SK-N-SH treated with all-trans-retinoic acid at 6 μM for 48 hours (cell line): ENCODE measurements around the gene USP5.

Source experiments
- ATAC-seq: fragments of 200-7000 bp; cut with Tn5 transposase; 3 replicates; pipeline ENCODE4 v1.9.1; 2020; ENCODE audit warnings: mild to moderate bottlenecking, moderate library complexity
- ARNTL ChIP-seq: fragments of 450-650 bp; formaldehyde crosslinking; IDR thresholded peaks from 2 replicates; pipeline ENCODE4 v1.5.0; 2020; ENCODE audit warnings: low read depth, mild to moderate bottlenecking, moderate library complexity, borderline replicate concordance
- BACH2 ChIP-seq: fragments of 250-450 bp; sonication (Bioruptor Pico); IDR thresholded peaks from 2 replicates; pipeline ENCODE4 v1.9.0; 2021; ENCODE audit warnings: mild to moderate bottlenecking, borderline replicate concordance
- CSDC2 ChIP-seq: fragments of 250-450 bp; sonication (Bioruptor Pico); IDR thresholded peaks from 2 replicates; pipeline ENCODE4 v1.5.0; 2020; ENCODE audit warnings: mild to moderate bottlenecking, moderate library complexity
- ESRRG ChIP-seq: fragments of 250-450 bp; sonication (Bioruptor Pico); IDR thresholded peaks from 2 replicates; pipeline ENCODE4 v1.6.1; 2021; ENCODE audit warnings: mild to moderate bottlenecking
- GLIS3 ChIP-seq: fragments of 250-450 bp; sonication (Bioruptor Pico); IDR thresholded peaks from 2 replicates; pipeline ENCODE4 v1.5.0; 2020; ENCODE audit warnings: mild to moderate bottlenecking, moderate library complexity
- ISL1 ChIP-seq: fragments of 250-450 bp; sonication (Bioruptor Pico); IDR thresholded peaks from 2 replicates; pipeline ENCODE4 v2.1.2; 2022; ENCODE audit warnings: mild to moderate bottlenecking, moderate library complexity
- OSR1 ChIP-seq: fragments of 250-450 bp; sonication (Bioruptor Pico); IDR thresholded peaks from 2 replicates; pipeline ENCODE4 v1.8.0; 2022; ENCODE audit warnings: moderate library complexity, mild to moderate bottlenecking, inconsistent platforms
- PPARA ChIP-seq: fragments of 250-450 bp; sonication (Bioruptor Pico); IDR thresholded peaks from 2 replicates; pipeline ENCODE4 v1.5.0; 2020; ENCODE audit warnings: mild to moderate bottlenecking, borderline replicate concordance
- RARB ChIP-seq: fragments of 250-450 bp; sonication (Bioruptor Pico); IDR thresholded peaks from 2 replicates; pipeline ENCODE4 v1.8.0; 2021; ENCODE audit warnings: mild to moderate bottlenecking, moderate library complexity
- SNAI2 ChIP-seq: fragments of 250-450 bp; sonication (Bioruptor Pico); IDR thresholded peaks from 2 replicates; pipeline ENCODE4 v1.5.0; 2020; ENCODE audit warnings: mild to moderate bottlenecking, moderate library complexity
- TCF4 ChIP-seq: fragments of 250-450 bp; sonication (Bioruptor Pico); IDR thresholded peaks from 2 replicates; pipeline ENCODE4 v1.8.0; 2021; ENCODE audit warnings: mild to moderate bottlenecking, moderate library complexity, borderline replicate concordance
- TOX ChIP-seq: fragments of 250-450 bp; sonication (Bioruptor Pico); IDR thresholded peaks from 2 replicates; pipeline ENCODE4 v1.8.0; 2021; ENCODE audit warnings: mild to moderate bottlenecking, moderate library complexity, borderline replicate concordance
- ZC3H10 ChIP-seq: fragments of 250-450 bp; sonication (Bioruptor Pico); IDR thresholded peaks from 2 replicates; pipeline ENCODE4 v1.5.1; 2021; ENCODE audit warnings: mild to moderate bottlenecking, moderate library complexity
- ZFP30 ChIP-seq: fragments of 450-650 bp; formaldehyde crosslinking; IDR thresholded peaks from 2 replicates; pipeline ENCODE4 v1.5.0; 2022; ENCODE audit warnings: mild to moderate bottlenecking, moderate library complexity
- ZNF565 ChIP-seq: fragments of 450-650 bp; formaldehyde crosslinking; conservative IDR thresholded peaks from 2 replicates; pipeline ENCODE4 v1.5.0; 2020; ENCODE audit warnings: low read depth, mild to moderate bottlenecking, moderate library complexity
- ZNF70 ChIP-seq: fragments of 450-650 bp; formaldehyde crosslinking; IDR thresholded peaks from 2 replicates; pipeline ENCODE4 v1.5.0; 2020; ENCODE audit warnings: mild to moderate bottlenecking, moderate library complexity
- ZNF8 ChIP-seq: fragments of 450-650 bp; formaldehyde crosslinking; IDR thresholded peaks from 2 replicates; pipeline ENCODE4 v1.5.0; 2020; ENCODE audit warnings: mild to moderate bottlenecking, moderate library complexity
- TF ChIP-seq, protein P1 (sequence below): fragments of 250-450 bp; sonication (Bioruptor Pico); IDR thresholded peaks from 2 replicates; pipeline ENCODE4 v1.5.1; 2020; ENCODE audit warnings: low read depth, mild to moderate bottlenecking, moderate library complexity
- TF ChIP-seq, protein P2 (sequence below): fragments of 250-450 bp; sonication (Bioruptor Pico); IDR thresholded peaks from 2 replicates; pipeline ENCODE4 v1.8.0; 2021; ENCODE audit warnings: low read depth, mild to moderate bottlenecking, moderate library complexity, borderline replicate concordance
- TF ChIP-seq, protein P3 (sequence below): fragments of 250-450 bp; sonication (Bioruptor Pico); IDR thresholded peaks from 2 replicates; pipeline ENCODE4 v1.8.0; 2020; ENCODE audit warnings: mild to moderate bottlenecking, moderate library complexity, borderline replicate concordance
- TF ChIP-seq, protein P4 (sequence below): fragments of 250-450 bp; sonication (Bioruptor Pico); IDR thresholded peaks from 2 replicates; pipeline ENCODE4 v1.5.1; 2021; ENCODE audit warnings: mild to moderate bottlenecking, moderate library complexity
- TF ChIP-seq, protein P5 (sequence below): fragments of 250-450 bp; sonication (Bioruptor Pico); IDR thresholded peaks from 2 replicates; pipeline ENCODE4 v1.5.0; 2020; ENCODE audit warnings: mild to moderate bottlenecking, moderate library complexity

The USP5 gene

DNA sequence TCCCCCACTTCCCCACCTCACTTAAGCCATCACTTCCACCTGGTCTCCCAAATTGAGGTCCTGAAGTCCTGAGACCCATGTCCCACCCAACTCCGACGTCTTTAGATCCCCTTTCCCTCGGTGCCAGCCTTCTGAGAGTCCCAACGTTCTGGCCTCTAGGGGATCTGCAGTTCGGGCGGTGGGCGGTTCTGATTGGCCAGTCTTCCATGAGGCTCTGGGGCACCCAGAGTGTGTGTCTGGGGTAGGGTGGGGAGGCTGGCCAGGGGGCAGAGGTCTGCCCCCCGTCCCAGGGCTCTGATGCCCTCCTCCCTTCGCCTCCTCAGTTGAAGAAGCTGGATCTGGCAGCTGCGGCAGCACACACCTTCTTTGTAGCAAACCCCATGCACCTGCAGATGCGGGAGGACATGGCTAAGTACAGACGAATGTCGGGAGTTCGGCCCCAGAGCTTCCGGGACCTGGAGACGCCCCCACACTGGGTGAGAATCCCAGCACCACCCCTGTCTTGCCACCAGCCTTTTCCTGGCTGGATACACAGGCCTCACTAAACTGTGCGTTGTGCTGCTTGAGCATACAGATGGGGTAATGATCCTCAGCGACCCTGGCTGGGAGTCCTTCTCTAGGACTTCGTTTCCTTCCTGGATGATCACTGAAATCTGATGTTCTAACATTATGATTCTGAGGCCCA, 22.3 kb upstream of the USP5 start:
- no peak for TF ChIP-seq BACH2
- no peak for TF ChIP-seq TOX
- TF ChIP-seq, protein P1, sequence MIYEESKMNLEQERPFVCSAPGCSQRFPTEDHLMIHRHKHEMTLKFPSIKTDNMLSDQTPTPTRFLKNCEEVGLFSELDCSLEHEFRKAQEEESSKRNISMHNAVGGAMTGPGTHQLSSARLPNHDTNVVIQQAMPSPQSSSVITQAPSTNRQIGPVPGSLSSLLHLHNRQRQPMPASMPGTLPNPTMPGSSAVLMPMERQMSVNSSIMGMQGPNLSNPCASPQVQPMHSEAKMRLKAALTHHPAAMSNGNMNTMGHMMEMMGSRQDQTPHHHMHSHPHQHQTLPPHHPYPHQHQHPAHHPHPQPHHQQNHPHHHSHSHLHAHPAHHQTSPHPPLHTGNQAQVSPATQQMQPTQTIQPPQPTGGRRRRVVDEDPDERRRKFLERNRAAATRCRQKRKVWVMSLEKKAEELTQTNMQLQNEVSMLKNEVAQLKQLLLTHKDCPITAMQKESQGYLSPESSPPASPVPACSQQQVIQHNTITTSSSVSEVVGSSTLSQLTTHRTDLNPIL (CRISPR knock-in tag): no peak
- no peak for TF ChIP-seq ESRRG (CRISPR knock-in tag)
- TF ChIP-seq OSR1: no peak
- TF ChIP-seq, protein P2, sequence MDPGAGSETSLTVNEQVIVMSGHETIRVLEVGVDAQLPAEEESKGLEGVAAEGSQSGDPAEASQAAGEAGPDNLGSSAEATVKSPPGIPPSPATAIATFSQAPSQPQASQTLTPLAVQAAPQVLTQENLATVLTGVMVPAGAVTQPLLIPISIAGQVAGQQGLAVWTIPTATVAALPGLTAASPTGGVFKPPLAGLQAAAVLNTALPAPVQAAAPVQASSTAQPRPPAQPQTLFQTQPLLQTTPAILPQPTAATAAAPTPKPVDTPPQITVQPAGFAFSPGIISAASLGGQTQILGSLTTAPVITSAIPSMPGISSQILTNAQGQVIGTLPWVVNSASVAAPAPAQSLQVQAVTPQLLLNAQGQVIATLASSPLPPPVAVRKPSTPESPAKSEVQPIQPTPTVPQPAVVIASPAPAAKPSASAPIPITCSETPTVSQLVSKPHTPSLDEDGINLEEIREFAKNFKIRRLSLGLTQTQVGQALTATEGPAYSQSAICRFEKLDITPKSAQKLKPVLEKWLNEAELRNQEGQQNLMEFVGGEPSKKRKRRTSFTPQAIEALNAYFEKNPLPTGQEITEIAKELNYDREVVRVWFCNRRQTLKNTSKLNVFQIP (CRISPR knock-in tag): no peak
- TF ChIP-seq, protein P3, sequence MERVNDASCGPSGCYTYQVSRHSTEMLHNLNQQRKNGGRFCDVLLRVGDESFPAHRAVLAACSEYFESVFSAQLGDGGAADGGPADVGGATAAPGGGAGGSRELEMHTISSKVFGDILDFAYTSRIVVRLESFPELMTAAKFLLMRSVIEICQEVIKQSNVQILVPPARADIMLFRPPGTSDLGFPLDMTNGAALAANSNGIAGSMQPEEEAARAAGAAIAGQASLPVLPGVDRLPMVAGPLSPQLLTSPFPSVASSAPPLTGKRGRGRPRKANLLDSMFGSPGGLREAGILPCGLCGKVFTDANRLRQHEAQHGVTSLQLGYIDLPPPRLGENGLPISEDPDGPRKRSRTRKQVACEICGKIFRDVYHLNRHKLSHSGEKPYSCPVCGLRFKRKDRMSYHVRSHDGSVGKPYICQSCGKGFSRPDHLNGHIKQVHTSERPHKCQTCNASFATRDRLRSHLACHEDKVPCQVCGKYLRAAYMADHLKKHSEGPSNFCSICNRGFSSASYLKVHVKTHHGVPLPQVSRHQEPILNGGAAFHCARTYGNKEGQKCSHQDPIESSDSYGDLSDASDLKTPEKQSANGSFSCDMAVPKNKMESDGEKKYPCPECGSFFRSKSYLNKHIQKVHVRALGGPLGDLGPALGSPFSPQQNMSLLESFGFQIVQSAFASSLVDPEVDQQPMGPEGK: no peak
- ATAC-seq: peak; percentile 47

DNA sequence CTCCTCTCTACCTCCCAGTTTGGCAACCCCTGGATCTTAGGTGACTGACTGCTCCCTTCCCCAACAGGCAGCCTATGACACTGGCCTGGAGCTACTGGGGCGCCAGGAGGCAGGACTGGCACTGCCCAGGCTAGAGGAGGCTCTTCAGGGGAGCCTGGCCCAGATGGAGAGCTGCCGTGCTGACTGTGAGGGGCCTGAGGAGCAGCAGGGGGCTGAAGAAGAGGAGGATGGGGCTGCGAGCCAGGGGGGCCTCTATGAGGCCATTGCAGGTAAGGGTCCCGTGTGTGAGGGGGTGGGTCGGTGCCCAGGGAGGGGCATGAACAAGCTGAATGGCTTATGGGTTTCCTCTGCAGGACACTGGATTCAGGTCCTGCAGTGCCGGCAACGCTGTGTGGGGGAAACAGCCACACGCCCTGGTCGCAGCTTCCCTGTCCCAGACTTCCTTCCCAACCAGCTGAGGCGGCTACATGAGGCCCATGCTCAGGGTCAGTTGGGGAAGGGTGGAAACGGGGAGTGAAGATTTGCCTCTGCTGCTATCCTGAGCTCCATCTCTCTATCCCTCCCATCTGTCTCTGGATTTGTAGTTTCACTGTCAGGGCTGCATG, 21.6 kb upstream of the USP5 start:
- ATAC-seq: no peak
- TF ChIP-seq GLIS3 (CRISPR knock-in tag) (no peak), SNAI2 (CRISPR knock-in tag) (no peak), ZFP30 (no peak), RARB (CRISPR knock-in tag) (no peak), CSDC2 (CRISPR knock-in tag) (no peak), TCF4 (CRISPR knock-in tag) (no peak), BACH2 (no peak), ARNTL (CRISPR knock-in tag) (no peak), ESRRG (CRISPR knock-in tag) (no peak), ISL1 (no peak), ZNF70 (CRISPR knock-in tag) (no peak), ZNF565 (CRISPR knock-in tag) (no peak), ZNF8 (CRISPR knock-in tag) (no peak), PPARA (CRISPR knock-in tag) (no peak), ZC3H10 (CRISPR knock-in tag) (no peak), TOX (no peak)
- TF ChIP-seq, protein P3: no peak
- TF ChIP-seq, protein P1 (CRISPR knock-in tag): no peak
- TF ChIP-seq, protein P4, sequence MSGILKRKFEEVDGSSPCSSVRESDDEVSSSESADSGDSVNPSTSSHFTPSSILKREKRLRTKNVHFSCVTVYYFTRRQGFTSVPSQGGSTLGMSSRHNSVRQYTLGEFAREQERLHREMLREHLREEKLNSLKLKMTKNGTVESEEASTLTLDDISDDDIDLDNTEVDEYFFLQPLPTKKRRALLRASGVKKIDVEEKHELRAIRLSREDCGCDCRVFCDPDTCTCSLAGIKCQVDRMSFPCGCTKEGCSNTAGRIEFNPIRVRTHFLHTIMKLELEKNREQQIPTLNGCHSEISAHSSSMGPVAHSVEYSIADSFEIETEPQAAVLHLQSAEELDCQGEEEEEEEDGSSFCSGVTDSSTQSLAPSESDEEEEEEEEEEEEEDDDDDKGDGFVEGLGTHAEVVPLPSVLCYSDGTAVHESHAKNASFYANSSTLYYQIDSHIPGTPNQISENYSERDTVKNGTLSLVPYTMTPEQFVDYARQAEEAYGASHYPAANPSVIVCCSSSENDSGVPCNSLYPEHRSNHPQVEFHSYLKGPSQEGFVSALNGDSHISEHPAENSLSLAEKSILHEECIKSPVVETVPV (CRISPR knock-in tag): no peak

DNA sequence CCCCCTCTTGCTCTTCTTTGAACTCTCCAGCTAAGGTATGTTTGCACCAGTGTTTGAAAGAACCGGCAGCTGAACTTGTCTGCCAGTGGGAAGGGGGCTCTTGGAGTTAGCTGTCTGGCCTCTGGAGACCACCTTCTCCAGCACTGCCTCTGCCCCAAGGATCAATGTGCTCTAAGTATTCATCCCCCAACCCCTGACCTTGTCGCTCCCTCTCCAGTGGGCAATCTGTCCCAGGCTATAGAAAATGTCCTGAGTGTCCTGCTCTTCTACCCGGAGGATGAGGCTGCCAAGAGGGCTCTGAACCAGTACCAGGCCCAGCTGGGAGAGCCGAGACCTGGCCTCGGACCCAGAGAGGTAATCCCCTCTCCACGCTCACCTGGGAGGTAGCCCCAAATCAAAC, 21.0 kb upstream of the USP5 start:
- no peak for ATAC-seq
- TF ChIP-seq, protein P5, sequence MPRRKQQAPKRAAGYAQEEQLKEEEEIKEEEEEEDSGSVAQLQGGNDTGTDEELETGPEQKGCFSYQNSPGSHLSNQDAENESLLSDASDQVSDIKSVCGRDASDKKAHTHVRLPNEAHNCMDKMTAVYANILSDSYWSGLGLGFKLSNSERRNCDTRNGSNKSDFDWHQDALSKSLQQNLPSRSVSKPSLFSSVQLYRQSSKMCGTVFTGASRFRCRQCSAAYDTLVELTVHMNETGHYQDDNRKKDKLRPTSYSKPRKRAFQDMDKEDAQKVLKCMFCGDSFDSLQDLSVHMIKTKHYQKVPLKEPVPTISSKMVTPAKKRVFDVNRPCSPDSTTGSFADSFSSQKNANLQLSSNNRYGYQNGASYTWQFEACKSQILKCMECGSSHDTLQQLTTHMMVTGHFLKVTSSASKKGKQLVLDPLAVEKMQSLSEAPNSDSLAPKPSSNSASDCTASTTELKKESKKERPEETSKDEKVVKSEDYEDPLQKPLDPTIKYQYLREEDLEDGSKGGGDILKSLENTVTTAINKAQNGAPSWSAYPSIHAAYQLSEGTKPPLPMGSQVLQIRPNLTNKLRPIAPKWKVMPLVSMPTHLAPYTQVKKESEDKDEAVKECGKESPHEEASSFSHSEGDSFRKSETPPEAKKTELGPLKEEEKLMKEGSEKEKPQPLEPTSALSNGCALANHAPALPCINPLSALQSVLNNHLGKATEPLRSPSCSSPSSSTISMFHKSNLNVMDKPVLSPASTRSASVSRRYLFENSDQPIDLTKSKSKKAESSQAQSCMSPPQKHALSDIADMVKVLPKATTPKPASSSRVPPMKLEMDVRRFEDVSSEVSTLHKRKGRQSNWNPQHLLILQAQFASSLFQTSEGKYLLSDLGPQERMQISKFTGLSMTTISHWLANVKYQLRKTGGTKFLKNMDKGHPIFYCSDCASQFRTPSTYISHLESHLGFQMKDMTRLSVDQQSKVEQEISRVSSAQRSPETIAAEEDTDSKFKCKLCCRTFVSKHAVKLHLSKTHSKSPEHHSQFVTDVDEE (CRISPR knock-in tag): no peak
- no peak for TF ChIP-seq OSR1
- TF ChIP-seq ESRRG (CRISPR knock-in tag): no peak
- no peak for TF ChIP-seq GLIS3 (CRISPR knock-in tag)
- TF ChIP-seq ISL1: no peak
- TF ChIP-seq ZC3H10 (CRISPR knock-in tag): no peak
- no peak for TF ChIP-seq PPARA (CRISPR knock-in tag)
- TF ChIP-seq BACH2: no peak
- no peak for TF ChIP-seq ZNF70 (CRISPR knock-in tag)
- TF ChIP-seq ZNF565 (CRISPR knock-in tag): no peak
- TF ChIP-seq TCF4 (CRISPR knock-in tag): no peak
- no peak for TF ChIP-seq TOX
- TF ChIP-seq, protein P3: no peak
